Esophagus squamous epithelium (tissue), 5 donors: Measurements from ENCODE around the gene GRAMD2B. TPM values are rescaled to one million over a fixed set of nuclear protein-coding genes. Genes with fewer than 3 reads are reported as not detected.

Source experiments
- DNase-seq: peaks from one replicate; lab custom pipeline; 2025; lab: John Stamatoyannopoulos, UW
- H3K27ac ChIP-seq, 4 donors: fragments of 200-600 bp; sonication (generic); one replicate each; pipeline ENCODE4 v1.5.1; 2016 to 2019; ENCODE audit warnings: mild to moderate bottlenecking in 1 of 4
- H3K27me3 ChIP-seq, 4 donors: fragments of 200-600 bp; sonication (generic); 1 replicate in 3 of 4; 2 replicates in 1 of 4; pipeline versions ENCODE4 v1.5.1 to v1.6.0; 2017 to 2021; ENCODE audit warnings: antibody characterized with exemption in 1 of 4
- H3K36me3 ChIP-seq, 3 donors: fragments of 200-600 bp; sonication (generic); one replicate each; pipeline ENCODE4 v1.5.1; 2016 to 2019
- H3K4me1 ChIP-seq, 3 donors: fragments of 200-600 bp; sonication (generic); one replicate each; pipeline ENCODE4 v1.5.1; 2017 to 2019
- H3K4me3 ChIP-seq, 4 donors: fragments of 200-600 bp; sonication (generic); 1 replicate in 3 of 4; 2 replicates in 1 of 4; pipeline ENCODE4 v1.5.1; 2016 to 2019; ENCODE audit warnings: mild to moderate bottlenecking in 2 of 4, moderate library complexity in 1 of 4
- H3K9me3 ChIP-seq, 3 donors: fragments of 200-600 bp; sonication (generic); one replicate each; pipeline ENCODE4 v1.5.1; 2016 to 2019
- POLR2A ChIP-seq, 4 donors: fragments of 450-650 bp; IDR thresholded peaks; one replicate each; pipeline ENCODE4 v1.6.1; 2017; ENCODE audit warnings: antibody characterized with exemption in 4 of 4, mild to moderate bottlenecking in 4 of 4, moderate library complexity in 3 of 4
- WGBS, 2 donors: methylation state at CpG; one replicate each; pipeline ENCODE4 v1.1.5; 2018; 5-methylcytosine and 5-hydroxymethylcytosine counted together
- intact Hi-C: fragments of 100-400 bp; cut with DNase I; formaldehyde crosslinking; loops from one replicate; pipeline ENCODE4 v1.15.0; 2022
- total RNA-seq, 4 donors: library from RNA; depleted of rRNA; stranded (reverse); fragments of >200 nt; gene quantifications; one replicate each; pipeline ENCODE4 v1.1.0, GENCODE V29; 2016
- TF ChIP-seq, protein P1 (sequence below), 6 experiments: fragments of 450-650 bp in 4 of 6; fragments of 200-600 bp in 2 of 6; sonication (generic) in 2 of 6; IDR thresholded peaks; one replicate each; pipeline ENCODE4 v1.5.1; 2016 to 2019; ENCODE audit warnings: antibody characterized with exemption in 6 of 6, mild to moderate bottlenecking in 4 of 6, moderate library complexity in 4 of 6
- donor health status: DM: yes; HTN: yes; CAD: no.

GRAMD2B gene
- total RNA-seq, 4 donors from 2014 or later, result 10.2 to 29.0 (median 15.8) TPM

DNA sequence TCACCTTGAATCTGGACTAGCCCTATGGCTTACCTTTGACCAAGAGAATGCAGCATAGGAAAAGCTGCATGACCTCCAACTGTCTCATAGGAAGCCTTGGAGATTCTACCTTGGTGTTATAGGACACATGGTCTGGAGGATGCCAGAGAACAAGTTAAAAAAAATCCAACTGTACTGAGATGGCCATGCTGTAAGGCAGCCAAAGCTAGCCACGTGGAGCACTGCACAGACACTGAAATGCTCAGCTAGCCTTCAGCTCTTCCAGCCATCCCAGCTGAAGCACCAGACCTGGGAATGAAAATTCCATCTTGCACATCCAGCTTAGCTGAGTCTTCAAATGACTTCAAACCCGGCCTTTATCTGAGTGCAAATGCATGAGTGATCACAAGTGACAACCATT lies 6.0 kb upstream of the GRAMD2B start:
- H3K9me3 ChIP-seq, result no peaks in the 10 kb centered on the region
- no peak overlapping the region for H3K27ac ChIP-seq
- no peaks in the 10 kb centered on the region for H3K36me3 ChIP-seq
- DNase-seq, result no peak
- H3K4me3 ChIP-seq, result no peak overlapping the region
- H3K27me3 ChIP-seq, result no peaks in the 10 kb centered on the region
- WGBS, 2 donors, result 100% methylated on average over 1 of the region's 2 CpGs
- intact Hi-C loops, result no loop called here
- TF ChIP-seq, protein P1, sequence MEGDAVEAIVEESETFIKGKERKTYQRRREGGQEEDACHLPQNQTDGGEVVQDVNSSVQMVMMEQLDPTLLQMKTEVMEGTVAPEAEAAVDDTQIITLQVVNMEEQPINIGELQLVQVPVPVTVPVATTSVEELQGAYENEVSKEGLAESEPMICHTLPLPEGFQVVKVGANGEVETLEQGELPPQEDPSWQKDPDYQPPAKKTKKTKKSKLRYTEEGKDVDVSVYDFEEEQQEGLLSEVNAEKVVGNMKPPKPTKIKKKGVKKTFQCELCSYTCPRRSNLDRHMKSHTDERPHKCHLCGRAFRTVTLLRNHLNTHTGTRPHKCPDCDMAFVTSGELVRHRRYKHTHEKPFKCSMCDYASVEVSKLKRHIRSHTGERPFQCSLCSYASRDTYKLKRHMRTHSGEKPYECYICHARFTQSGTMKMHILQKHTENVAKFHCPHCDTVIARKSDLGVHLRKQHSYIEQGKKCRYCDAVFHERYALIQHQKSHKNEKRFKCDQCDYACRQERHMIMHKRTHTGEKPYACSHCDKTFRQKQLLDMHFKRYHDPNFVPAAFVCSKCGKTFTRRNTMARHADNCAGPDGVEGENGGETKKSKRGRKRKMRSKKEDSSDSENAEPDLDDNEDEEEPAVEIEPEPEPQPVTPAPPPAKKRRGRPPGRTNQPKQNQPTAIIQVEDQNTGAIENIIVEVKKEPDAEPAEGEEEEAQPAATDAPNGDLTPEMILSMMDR (IDR thresholded peaks at IDR 0.05), result no peak
- no peak for TF ChIP-seq POLR2A (IDR thresholded peaks at IDR 0.05)
- peaks cover 0 to 19% (median 4%) of the 10 kb centered on the region in 3 donors for H3K4me1 ChIP-seq

DNA sequence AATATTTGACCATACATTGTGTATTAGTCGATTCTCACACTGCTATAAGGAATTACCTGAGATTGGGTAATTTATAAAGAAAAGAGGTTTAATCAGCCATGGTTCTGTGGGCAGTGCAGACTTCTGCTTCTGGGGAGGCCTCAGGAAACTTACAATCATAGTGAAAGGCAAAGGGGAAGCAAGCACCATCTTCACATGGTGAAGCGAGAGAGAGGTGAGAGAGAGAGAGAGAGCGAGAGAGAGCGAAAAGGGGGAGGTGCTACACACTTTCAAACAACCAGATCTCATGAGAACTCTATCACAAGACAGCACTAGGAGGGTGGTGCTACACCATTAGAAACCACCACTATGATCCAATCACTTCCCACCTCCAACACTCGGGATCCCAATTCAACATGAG lies 4.1 kb upstream of the GRAMD2B start:
- no peaks in the 10 kb centered on the region for H3K9me3 ChIP-seq
- intact Hi-C loops, result no loop called here
- no peaks in the 10 kb centered on the region for H3K27me3 ChIP-seq
- DNase-seq, result no peak
- peaks cover 0 to 30% (median 7%) of the 10 kb centered on the region in 3 donors for H3K4me1 ChIP-seq
- TF ChIP-seq, protein P1 (IDR thresholded peaks at IDR 0.05), result no peak
- TF ChIP-seq POLR2A (IDR thresholded peaks at IDR 0.05), result no peak
- no peak overlapping the region for H3K4me3 ChIP-seq
- no peaks in the 10 kb centered on the region for H3K36me3 ChIP-seq
- no peak overlapping the region for H3K27ac ChIP-seq
- WGBS, 2 donors, result 86 to 93% methylated on average over 5 of the region's 5 CpGs

- no peaks in the 10 kb centered on the region for H3K9me3 ChIP-seq
- no peaks in the 10 kb centered on the region for H3K27me3 ChIP-seq
- TF ChIP-seq, protein P1 (IDR thresholded peaks at IDR 0.05), result no peak
- TF ChIP-seq POLR2A (IDR thresholded peaks at IDR 0.05), result no peak
- no peak overlapping the region for H3K27ac ChIP-seq
- WGBS, 2 donors, result 0 to 47% methylated on average over 2 of the region's 2 CpGs
- intact Hi-C loops, result no loop called here
- DNase-seq, result no peak
- H3K4me1 ChIP-seq, result peaks cover 0 to 43% (median 4%) of the 10 kb centered on the region in 3 donors
- H3K36me3 ChIP-seq, result peaks cover 0 to 13% (median 0%) of the 10 kb centered on the region in 3 donors
- H3K4me3 ChIP-seq, result no peak overlapping the region
Measured at GRCh38 chr5:126428421-126428820, 5.2 kb downstream of the GRAMD2B start.

DNA sequence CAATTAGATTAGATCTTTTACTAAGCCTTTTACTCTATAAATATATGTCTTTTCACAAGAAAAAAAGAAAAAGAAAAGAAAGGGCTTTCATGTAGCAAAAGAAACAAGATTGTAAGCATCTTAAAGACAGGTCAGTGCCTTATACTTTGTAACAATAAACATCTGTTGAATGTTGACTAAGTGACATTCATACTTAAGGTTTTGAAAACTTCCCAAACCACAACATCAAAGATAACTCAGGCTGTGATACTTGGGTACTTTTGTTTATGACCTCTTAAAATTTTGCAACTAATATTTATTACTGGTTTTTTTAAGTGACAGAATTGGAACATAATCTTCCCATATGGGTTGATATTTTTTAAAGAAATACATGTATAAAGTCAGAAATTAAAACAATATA lies 7.4 kb downstream of the GRAMD2B start:
- H3K27me3 ChIP-seq, result no peaks in the 10 kb centered on the region
- peaks cover 0 to 13% (median 0%) of the 10 kb centered on the region in 3 donors for H3K36me3 ChIP-seq
- H3K27ac ChIP-seq, result no peak overlapping the region
- intact Hi-C loops, result no loop called here
- TF ChIP-seq, protein P1 (IDR thresholded peaks at IDR 0.05), result no peak
- no peak for TF ChIP-seq POLR2A (IDR thresholded peaks at IDR 0.05)
- peaks cover 0 to 34% (median 0%) of the 10 kb centered on the region in 3 donors for H3K4me1 ChIP-seq
- no peaks in the 10 kb centered on the region for H3K9me3 ChIP-seq
- no peak for DNase-seq
- H3K4me3 ChIP-seq, result no peak overlapping the region

GRCh38 chr5:126433701-126434100 lies 10.5 kb downstream of the GRAMD2B start:
- peaks cover 0 to 31% (median 0%) of the 10 kb centered on the region in 3 donors for H3K36me3 ChIP-seq
- no peaks in the 10 kb centered on the region for H3K9me3 ChIP-seq
- peaks cover 0 to 11% (median 0%) of the 10 kb centered on the region in 3 donors for H3K4me1 ChIP-seq
- no peak overlapping the region for H3K4me3 ChIP-seq
- no peak for TF ChIP-seq POLR2A (IDR thresholded peaks at IDR 0.05)
- TF ChIP-seq, protein P1 (IDR thresholded peaks at IDR 0.05), result no peak
- intact Hi-C loops, result no loop called here
- no peaks in the 10 kb centered on the region for H3K27me3 ChIP-seq
- peak overlapping the region in 1 of 4 donors; percentile 27 for H3K27ac ChIP-seq
- no peak for DNase-seq
